H1 (cell line): ENCODE data around the gene CCDC182. TPM values are rescaled to one million over a fixed set of nuclear protein-coding genes. Genes with fewer than 3 reads are reported as not detected.

Experiments
- CTCF ChIA-PET: fragments of 300-600 bp; sonication (Branson Sonifier 250); formaldehyde crosslinking; loops from one replicate; lab custom pipeline; 2021; ENCODE audit not compliant: partially characterized antibody; lab: Charles Lee
- POLR2A ChIA-PET: fragments of 300-600 bp; sonication (Branson Sonifier 250); formaldehyde crosslinking; loops from one replicate; lab custom pipeline; 2021; ENCODE audit warnings: inconsistent platforms; ENCODE audit not compliant: partially characterized antibody; lab: Charles Lee
- DNase-seq, 2 experiments: peaks; one replicate each; pipeline versions ENCODE4 v3.0.0 to v3.0.0-alpha.2; 2010 to 2022; ENCODE audit warnings: low spot score in 2 of 2, low read depth in 1 of 2, mixed read lengths in 1 of 2
- FAIRE-seq: peaks from 2 replicates; lab custom pipeline; 2011; peaks lifted over from hg19 to GRCh38; lab: Jason Lieb, UNC
- H2AFZ ChIP-seq: 2 replicates; pipeline ENCODE4 v1.8.1; 2012; ENCODE audit warnings: low read length, inconsistent platforms
- H2AK5ac ChIP-seq: 2 replicates; pipeline ENCODE4 v1.6.1; 2013; ENCODE audit warnings: low read depth, low read length
- H2BK120ac ChIP-seq: replicated peaks from 2 replicates; pipeline ENCODE3; 2013; ENCODE audit warnings: low read depth, low read length, inconsistent platforms
- H2BK12ac ChIP-seq: 2 replicates; pipeline ENCODE4 v1.6.1; 2013; ENCODE audit warnings: low read depth, low read length
- H2BK15ac ChIP-seq: 2 replicates; pipeline ENCODE4 v1.6.1; 2013; ENCODE audit warnings: low read length
- H2BK20ac ChIP-seq: 2 replicates; pipeline ENCODE4 v1.6.1; 2013; ENCODE audit warnings: low read length
- H2BK5ac ChIP-seq: 2 replicates; pipeline ENCODE4 v1.6.1; 2013; ENCODE audit warnings: low read depth, low read length
- H3K14ac ChIP-seq: 2 replicates; pipeline ENCODE4 v1.6.1; 2013; ENCODE audit warnings: inconsistent platforms; ENCODE audit not compliant: insufficient read length
- H3K18ac ChIP-seq: 2 replicates; pipeline ENCODE4 v1.6.1; 2013; ENCODE audit warnings: low read length; ENCODE audit errors: extremely low read depth
- H3K23ac ChIP-seq: 2 replicates; pipeline ENCODE4 v1.6.1; 2013; ENCODE audit warnings: inconsistent platforms; ENCODE audit not compliant: insufficient read length
- H3K23me2 ChIP-seq: 2 replicates; pipeline ENCODE4 v1.6.1; 2013; ENCODE audit warnings: low read depth, low read length
- H3K27ac ChIP-seq: 2 replicates; pipeline ENCODE4 v1.6.1; 2011; ENCODE audit warnings: low read depth, low read length, inconsistent platforms
- H3K27me3 ChIP-seq, 4 experiments: replicated peaks in 1 of 4; 1 replicate in 1 of 4; 2 replicates in 3 of 4; pipeline versions ENCODE4 v1.6.1 to v1.8.1; 2011 to 2013; ENCODE audit warnings: low read length in 3 of 4, mild to moderate bottlenecking in 3 of 4, inconsistent platforms in 2 of 4, mixed read lengths in 2 of 4, moderate library complexity in 1 of 4; ENCODE audit not compliant: control insufficient read depth in 3 of 4, insufficient read depth in 3 of 4; ENCODE audit errors: extremely low read depth in 1 of 4
- H3K36me3 ChIP-seq, 4 experiments: 2 replicates each; pipeline versions ENCODE4 v1.6.1 to v1.8.1; 2011 to 2013; ENCODE audit warnings: mild to moderate bottlenecking in 4 of 4, low read length in 3 of 4, moderate library complexity in 2 of 4, control low read depth in 1 of 4, inconsistent platforms in 1 of 4; ENCODE audit not compliant: insufficient read depth in 4 of 4, control insufficient read depth in 2 of 4
- H3K4ac ChIP-seq: replicated peaks from 2 replicates; pipeline ENCODE3; 2013; ENCODE audit warnings: low read length, low read depth, mixed read lengths, inconsistent platforms; ENCODE audit not compliant: insufficient read length
- H3K4me1 ChIP-seq, 4 experiments: replicated peaks in 1 of 4; 1 replicate in 1 of 4; 2 replicates in 3 of 4; pipeline versions ENCODE4 v1.6.1 to v1.8.1; 2011 to 2013; ENCODE audit warnings: low read length in 3 of 4, inconsistent platforms in 2 of 4, mixed read lengths in 1 of 4; ENCODE audit not compliant: insufficient read depth in 4 of 4, control insufficient read depth in 3 of 4
- H3K4me2 ChIP-seq, 2 experiments: 2 replicates each; pipeline versions ENCODE4 v1.6.1 to v1.8.1; 2011 to 2013; ENCODE audit warnings: low read depth in 2 of 2, low read length in 2 of 2, control low read depth in 1 of 2, inconsistent platforms in 1 of 2, mild to moderate bottlenecking in 1 of 2; ENCODE audit not compliant: insufficient read depth in 1 of 2
- H3K4me3 ChIP-seq, 4 experiments: fragments of 200-600, 300-600 bp in 1 of 4; sonication (generic), shearing (Covaris generic), sonication (Bioruptor Twin) in 1 of 4; 2 replicates each; pipeline versions ENCODE4 v1.5.1 to v1.8.1; 2011 to 2016; ENCODE audit warnings: low read length in 4 of 4, low read depth in 3 of 4, control low read depth in 2 of 4, inconsistent platforms in 2 of 4, mild to moderate bottlenecking in 2 of 4, mixed read lengths in 1 of 4, moderate library complexity in 1 of 4; ENCODE audit not compliant: insufficient read depth in 2 of 4; ENCODE audit errors: extremely low read depth in 1 of 4
- H3K56ac ChIP-seq: replicated peaks from 2 replicates; pipeline ENCODE3; 2013; ENCODE audit warnings: low read depth, mild to moderate bottlenecking, mixed read lengths, low read length, inconsistent platforms; ENCODE audit not compliant: insufficient read length
- H3K79me1 ChIP-seq: 2 replicates; pipeline ENCODE4 v1.6.1; 2013; ENCODE audit warnings: low read depth, low read length, control low read depth
- H3K79me2 ChIP-seq, 2 experiments: 2 replicates each; pipeline versions ENCODE4 v1.6.1 to v1.8.1; 2012 to 2013; ENCODE audit warnings: low read length in 2 of 2, mild to moderate bottlenecking in 2 of 2, inconsistent platforms in 1 of 2; ENCODE audit not compliant: insufficient read depth in 2 of 2, control insufficient read depth in 1 of 2
- H3K9ac ChIP-seq, 4 experiments: replicated peaks in 1 of 4; 1 replicate in 1 of 4; 2 replicates in 3 of 4; pipeline versions ENCODE4 v1.6.1 to v1.8.1; 2011 to 2013; ENCODE audit warnings: low read depth in 3 of 4, low read length in 3 of 4, control low read depth in 2 of 4, mild to moderate bottlenecking in 2 of 4, moderate library complexity in 2 of 4, inconsistent platforms in 1 of 4; ENCODE audit errors: extremely low read depth in 1 of 4
- H3K9me3 ChIP-seq, 2 experiments: 2 replicates each; pipeline versions ENCODE4 v1.6.1 to v1.8.1; 2012 to 2013; ENCODE audit warnings: mild to moderate bottlenecking in 2 of 2, moderate library complexity in 2 of 2, control low read depth in 1 of 2, inconsistent platforms in 1 of 2, low read depth in 1 of 2, low read length in 1 of 2, mixed read lengths in 1 of 2; ENCODE audit not compliant: insufficient read depth in 2 of 2
- H4K20me1 ChIP-seq, 2 experiments: replicated peaks in 1 of 2; 2 replicates each; pipeline versions ENCODE3 to v1.8.1; 2011 to 2013; ENCODE audit warnings: inconsistent platforms in 2 of 2, low read length in 2 of 2, mild to moderate bottlenecking in 1 of 2; ENCODE audit not compliant: insufficient read depth in 2 of 2, control insufficient read depth in 1 of 2
- H4K5ac ChIP-seq: 2 replicates; pipeline ENCODE4 v1.6.1; 2013; ENCODE audit warnings: low read length, low read depth, mixed read lengths, inconsistent platforms; ENCODE audit not compliant: insufficient read length
- H4K8ac ChIP-seq: 2 replicates; pipeline ENCODE4 v1.8.0; 2013; ENCODE audit warnings: mild to moderate bottlenecking, moderate library complexity, low read length, inconsistent platforms; ENCODE audit not compliant: insufficient read depth; ENCODE audit errors: extremely low read depth
- H4K91ac ChIP-seq: replicated peaks from 2 replicates; pipeline ENCODE3; 2013; ENCODE audit warnings: low read length, mixed read lengths, inconsistent platforms; ENCODE audit not compliant: insufficient read length
- ATF3 ChIP-seq: IDR thresholded peaks from 2 replicates; pipeline ENCODE4 v1.6.1; 2011; ENCODE audit warnings: low read depth, mild to moderate bottlenecking, low read length; ENCODE audit not compliant: insufficient read depth
- POU5F1 ChIP-seq: IDR thresholded peaks from 2 replicates; pipeline ENCODE4 v1.6.1; 2011; ENCODE audit warnings: low read depth, mild to moderate bottlenecking, low read length, moderate library complexity
- WGBS, 2 experiments: shearing (Covaris generic) in 1 of 2; methylation state at CpG; one replicate each; pipeline versions ENCODE4 v1.1.6 to v1.1.7; 2013 to 2015; ENCODE audit warnings: low lambda C conversion rate in 2 of 2, mixed read lengths in 2 of 2, inconsistent platforms in 1 of 2, low coverage in 1 of 2, missing lambda C conversion rate in 1 of 2; ENCODE audit not compliant: insufficient replicate concordance in 2 of 2, insufficient coverage in 1 of 2, insufficient read length in 1 of 2; ENCODE audit errors: extremely low coverage in 1 of 2, missing lambda C conversion rate in 1 of 2; 5-methylcytosine and 5-hydroxymethylcytosine counted together
- polyA plus RNA-seq, 7 experiments: library from polyadenylated mRNA; depleted of rRNA in 3 of 7; stranded (reverse) in 5 of 7; unstranded in 2 of 7; fragments of >200 nt in 5 of 7; fragments of 200-250 nt in 2 of 7; gene quantifications; 1 replicate in 5 of 7; 2 replicates in 1 of 7; 4 replicates in 1 of 7; pipeline versions ENCODE4 v1.2.1 to v1.2.3, GENCODE V29; 2011 to 2013; ENCODE audit warnings: missing spikeins in 2 of 7, mixed read lengths in 2 of 7
- total RNA-seq: library from RNA; stranded (reverse); fragmentation: NEBNext Ultra II Directional; extraction: Animal tissue kit (Norgen Biotek cat#: 25700); gene quantifications from 2 replicates; pipeline ENCODE4 v1.2.1, GENCODE V29; 2021

The CCDC182 gene
- total and polyA plus RNA-seq, 2 of the 8 experiments (the other 6 are each of a cell fraction or from before 2014, with no cell fraction given) = not detected

DNA sequence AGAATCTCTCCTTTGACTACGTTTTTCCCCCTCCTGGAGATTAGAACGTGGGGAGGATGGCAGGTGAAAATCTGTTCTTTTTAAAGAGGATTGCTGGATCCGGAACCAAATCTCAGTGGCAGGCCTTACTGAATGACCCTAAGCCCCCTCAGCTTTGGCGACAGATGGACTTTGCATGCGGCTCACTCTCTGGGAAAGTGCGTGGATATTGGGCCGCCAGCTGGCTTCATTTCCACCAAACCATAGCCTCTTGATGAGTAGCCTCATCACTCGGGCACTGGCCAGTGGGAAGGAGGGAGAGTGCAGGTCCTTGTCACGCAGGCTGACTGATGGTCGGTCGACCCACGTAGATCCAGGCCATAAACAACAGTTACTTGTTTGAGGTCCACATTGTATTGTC, 31.3 kb upstream of the CCDC182 start:
- no peaks in the 10 kb centered on the region for H3K36me3 ChIP-seq
- no peak overlapping the region for H4K8ac ChIP-seq
- no peaks in the 10 kb centered on the region for H3K23me2 ChIP-seq
- H3K27me3 ChIP-seq = no peaks in the 10 kb centered on the region
- FAIRE-seq (no peak), DNase-seq (no peak)
- H3K79me2 ChIP-seq = no peaks in the 10 kb centered on the region
- no peaks in the 10 kb centered on the region for H3K9me3 ChIP-seq
- H2BK120ac ChIP-seq = no peak overlapping the region
- no peak overlapping the region for H3K4me3 ChIP-seq
- H3K9ac ChIP-seq = no peak overlapping the region
- TF ChIP-seq ATF3 = no peak
- TF ChIP-seq POU5F1 = no peak
- TF ChIP-seq, all 59 proteins: peak for 0
- Histone ChIP-seq H4K5ac (no peak overlapping the region), H3K18ac (no peak overlapping the region), H2BK15ac (no peak overlapping the region), H2AK5ac (no peak overlapping the region), H2AFZ (no peak overlapping the region), H3K27ac (no peak overlapping the region), H3K79me1 (no peaks in the 10 kb centered on the region), H3K23ac (no peak overlapping the region), H4K91ac (no peak overlapping the region), H2BK20ac (no peak overlapping the region), H3K14ac (no peak overlapping the region), H2BK5ac (no peak overlapping the region), H3K56ac (no peak overlapping the region), H3K4me1 (no peaks in the 10 kb centered on the region), H2BK12ac (no peak overlapping the region), H4K20me1 (no peaks in the 10 kb centered on the region), H3K4me2 (no peak overlapping the region), H3K4ac (no peak overlapping the region)
- WGBS, 2 experiments = 96% methylated on average over 12 of the region's 12 CpGs; no CpG with 5 or more reads in 1 of the 2 experiments
- POLR2A ChIA-PET = interaction anchor here (1.1 kb wide), 1 partner anchor 74 kb away, joined by 3 read pairs; the partner anchor contains the start of gene MRPS23
- CTCF ChIA-PET = interaction anchor here (0.6 to 3.5 kb wide), 5 partner anchors 9 to 57 kb away, joined by 3 to 17 read pairs (median 5); no protein-coding TSS in a partner anchor
